Duodenal mucosa (tissue), 2 donors: ENCODE measurements around the gene NPAS2.

ENCODE experiments used
- H3K27ac ChIP-seq: one replicate; pipeline ENCODE4 v1.7.0; 2013; ENCODE audit warnings: low read depth, low read length
- H3K27me3 ChIP-seq, 2 donors: one replicate each; pipeline ENCODE4 v1.7.0; 2013; ENCODE audit warnings: low read length in 2 of 2, control low read depth in 1 of 2; ENCODE audit not compliant: insufficient read depth in 2 of 2, control insufficient read depth in 1 of 2
- H3K36me3 ChIP-seq, 2 donors: one replicate each; pipeline ENCODE4 v1.7.0; 2013; ENCODE audit warnings: low read length in 2 of 2, control low read depth in 1 of 2; ENCODE audit not compliant: insufficient read depth in 2 of 2, control insufficient read depth in 1 of 2
- H3K4me1 ChIP-seq, 2 donors: one replicate each; pipeline ENCODE4 v1.7.0; 2013; ENCODE audit warnings: low read length in 2 of 2, control low read depth in 1 of 2; ENCODE audit not compliant: insufficient read depth in 2 of 2, control insufficient read depth in 1 of 2
- H3K4me3 ChIP-seq, 2 donors: one replicate each; pipeline ENCODE4 v1.7.0; 2013; ENCODE audit warnings: low read length in 2 of 2, low read depth in 1 of 2
- H3K9ac ChIP-seq, 2 donors: one replicate each; pipeline ENCODE4 v1.7.0; 2013; ENCODE audit warnings: low read length in 2 of 2, low read depth in 1 of 2
- H3K9me3 ChIP-seq, 2 donors: one replicate each; pipeline ENCODE4 v1.7.0; 2013; ENCODE audit warnings: low read length in 2 of 2, control low read depth in 1 of 2; ENCODE audit not compliant: control insufficient read depth in 1 of 2

The NPAS2 gene

DNA sequence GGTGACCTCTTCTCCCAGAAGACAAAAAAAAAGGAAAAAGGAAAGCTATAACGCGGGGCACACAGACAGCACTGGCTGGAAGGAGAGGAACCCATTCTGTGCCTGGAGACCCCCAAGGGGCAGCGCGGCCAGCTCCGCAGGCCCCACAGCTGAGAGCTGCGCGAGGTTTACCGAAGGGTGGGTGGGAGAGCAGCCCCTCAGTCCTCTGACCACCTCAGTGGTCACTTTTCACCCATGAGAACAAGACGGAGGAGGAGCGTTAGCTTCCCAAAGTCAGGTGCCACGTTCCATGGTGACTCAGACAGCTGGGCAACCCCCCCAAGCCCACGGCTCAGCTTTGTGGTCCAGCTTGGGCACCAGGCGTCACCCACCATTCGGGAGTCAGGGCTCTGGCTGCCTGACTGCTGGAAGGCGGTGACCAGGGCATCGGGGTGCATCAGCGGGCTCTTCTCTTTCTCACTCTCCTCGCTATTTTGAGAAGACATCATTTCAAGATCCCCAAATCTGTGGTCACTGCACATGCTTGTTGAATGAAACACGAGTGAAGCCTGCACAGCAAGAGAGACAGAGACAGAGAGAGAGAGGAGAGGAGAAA, 217.3 kb downstream of the NPAS2 start:
- Histone ChIP-seq H3K27ac (no peak overlapping the region), H3K4me3 (no peak overlapping the region), H3K36me3 (peaks cover 7 to 35% of the 10 kb centered on the region in 2 donors), H3K27me3 (no peaks in the 10 kb centered on the region), H3K4me1 (no peaks in the 10 kb centered on the region), H3K9me3 (no peaks in the 10 kb centered on the region), H3K9ac (no peak overlapping the region)

DNA sequence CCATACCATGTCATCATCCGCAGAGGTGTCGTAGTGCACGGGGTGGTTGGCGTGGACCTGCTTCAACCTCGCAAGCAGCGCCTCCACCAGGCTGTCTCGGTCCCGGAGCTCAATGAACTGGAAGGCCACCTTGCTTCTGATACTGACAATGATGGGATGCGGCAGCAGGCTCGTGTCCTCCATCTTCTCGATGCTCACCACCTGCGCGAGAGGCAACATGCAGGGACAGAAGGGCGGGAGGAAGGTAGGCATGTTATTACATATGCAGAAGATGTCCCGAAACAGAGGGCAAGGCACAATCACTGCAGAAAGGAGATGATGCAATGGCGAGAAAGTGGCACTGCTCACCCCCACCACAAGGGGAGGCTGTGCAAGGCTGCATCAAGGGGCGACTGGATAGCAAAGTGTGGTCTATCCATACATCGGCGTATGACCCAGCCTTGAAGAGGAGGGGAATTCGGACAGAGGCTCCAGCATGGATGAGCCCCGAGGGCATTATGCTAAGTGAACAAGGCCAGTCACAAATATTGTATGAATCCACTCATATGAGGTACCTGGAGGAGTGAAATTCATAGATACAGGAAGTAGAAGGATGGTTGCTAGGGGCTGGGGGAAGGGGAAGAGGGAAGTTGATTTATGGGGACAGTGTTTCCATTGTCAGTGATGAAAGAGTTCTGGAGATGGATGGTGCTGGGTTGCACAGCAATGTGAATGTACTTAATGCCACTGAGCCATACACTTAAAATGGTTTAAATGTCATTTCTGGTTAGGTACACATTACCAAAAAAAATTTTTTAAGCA, 218.7 kb downstream of the NPAS2 start:
- no peak overlapping the region for H3K9ac ChIP-seq
- H3K9me3 ChIP-seq: no peaks in the 10 kb centered on the region
- peaks cover 7 to 33% of the 10 kb centered on the region in 2 donors for H3K36me3 ChIP-seq
- H3K27me3 ChIP-seq: no peaks in the 10 kb centered on the region
- H3K4me3 ChIP-seq: no peak overlapping the region
- H3K27ac ChIP-seq: no peak overlapping the region
- H3K4me1 ChIP-seq: no peaks in the 10 kb centered on the region

DNA sequence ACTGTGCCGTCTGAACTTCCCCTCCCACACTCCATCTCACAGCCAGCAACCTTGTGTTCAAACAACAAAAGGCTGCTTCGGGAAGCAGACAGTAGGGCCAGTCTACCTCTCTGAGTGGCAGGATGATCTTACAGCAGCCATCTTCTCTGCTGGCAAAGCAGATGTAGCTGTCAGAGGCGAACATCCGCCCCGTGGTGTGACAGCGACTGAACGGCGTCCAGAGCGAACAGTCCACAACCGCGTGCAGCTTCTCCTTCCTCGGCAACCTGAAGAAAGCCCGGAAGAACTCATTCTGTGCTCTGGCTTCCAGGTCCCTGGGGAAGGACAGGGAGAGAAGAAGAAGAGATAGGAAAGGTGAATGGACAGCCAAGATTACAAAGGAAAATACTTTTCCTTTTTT, 220.1 kb downstream of the NPAS2 start:
- H3K4me1 ChIP-seq: no peaks in the 10 kb centered on the region

DNA sequence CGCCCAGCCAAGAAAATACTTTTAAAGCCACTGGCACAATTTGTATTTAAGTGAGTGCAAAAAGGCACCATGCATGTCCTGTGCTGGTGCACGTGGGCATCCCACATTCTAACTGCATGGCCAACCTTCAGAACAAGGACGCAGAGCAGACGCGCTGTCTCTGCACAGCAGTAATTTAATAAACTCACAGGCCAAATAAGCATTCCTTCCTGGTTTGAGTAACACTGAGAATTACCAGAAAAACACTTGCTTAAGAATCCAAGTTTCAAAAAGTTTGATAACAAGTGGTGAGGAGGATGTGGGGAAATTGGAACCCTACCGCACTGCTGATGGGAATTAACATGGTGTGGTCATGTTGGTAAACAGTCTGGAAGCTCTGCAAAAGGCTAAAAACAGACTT, 220.8 kb downstream of the NPAS2 start:
- peaks cover 3 to 23% of the 10 kb centered on the region in 2 donors for H3K36me3 ChIP-seq
- no peak overlapping the region for H3K4me3 ChIP-seq
- no peaks in the 10 kb centered on the region for H3K27me3 ChIP-seq
- H3K27ac ChIP-seq: no peak overlapping the region
- no peaks in the 10 kb centered on the region for H3K4me1 ChIP-seq
- H3K9ac ChIP-seq: no peak overlapping the region
- no peaks in the 10 kb centered on the region for H3K9me3 ChIP-seq

More for the DNA sequence above, 220.1 kb downstream of the NPAS2 start:
- Histone ChIP-seq H3K36me3 (peaks cover 3 to 27% of the 10 kb centered on the region in 2 donors), H3K9me3 (no peaks in the 10 kb centered on the region), H3K27me3 (no peaks in the 10 kb centered on the region), H3K27ac (no peak overlapping the region), H3K9ac (no peak overlapping the region), H3K4me3 (no peak overlapping the region)

DNA sequence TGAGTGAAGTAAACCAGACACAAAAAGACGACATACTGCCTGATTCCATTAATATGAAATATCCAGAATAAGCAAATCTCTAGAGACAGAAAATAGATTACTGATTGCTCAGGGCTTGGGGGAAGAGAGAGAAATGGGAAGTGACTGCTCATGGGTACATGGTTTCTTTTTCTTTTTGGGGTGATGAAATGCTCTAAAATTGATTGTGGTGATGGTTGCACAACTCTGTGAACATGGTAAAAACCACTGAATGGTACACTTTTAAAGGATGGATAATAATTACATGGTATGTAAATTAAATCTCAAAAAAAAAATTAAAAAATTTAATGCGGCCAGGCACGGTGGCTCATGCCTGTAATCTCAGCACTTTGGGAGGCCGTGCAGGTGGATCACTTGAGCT, 221.5 kb downstream of the NPAS2 start:
- H3K27ac ChIP-seq: no peak overlapping the region
- no peak overlapping the region for H3K4me3 ChIP-seq

DNA sequence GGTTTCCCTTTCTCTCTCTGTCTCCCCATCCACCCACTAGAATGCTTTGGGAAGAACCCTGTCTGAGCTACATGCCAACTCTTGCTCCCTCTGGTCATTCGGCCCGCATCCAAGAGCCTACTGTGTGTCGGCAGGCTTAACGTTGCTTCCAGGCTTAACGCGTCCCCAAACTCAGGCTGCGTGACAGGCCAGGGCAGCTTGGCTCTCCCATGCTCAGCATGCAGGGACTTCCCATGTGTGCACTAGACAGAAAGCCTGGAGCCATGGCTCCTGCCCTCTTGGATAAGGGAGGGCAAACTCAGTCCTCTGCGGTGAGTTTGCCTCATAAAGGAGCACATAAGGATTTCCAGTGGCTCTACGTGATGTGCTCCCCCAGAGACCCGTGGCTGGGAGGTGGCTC, 225.4 kb downstream of the NPAS2 start:
- Histone ChIP-seq H3K9me3 (no peaks in the 10 kb centered on the region), H3K27ac (no peak overlapping the region), H3K36me3 (peaks cover 3 to 10% of the 10 kb centered on the region in 2 donors), H3K9ac (no peak overlapping the region), H3K27me3 (peaks cover 0 to 2% of the 10 kb centered on the region in 2 donors), H3K4me3 (no peak overlapping the region), H3K4me1 (peaks cover 0 to 4% of the 10 kb centered on the region in 2 donors)

More for the DNA sequence above, 221.5 kb downstream of the NPAS2 start:
- Histone ChIP-seq H3K36me3 (peaks cover 0 to 23% of the 10 kb centered on the region in 2 donors), H3K9me3 (no peaks in the 10 kb centered on the region), H3K9ac (no peak overlapping the region), H3K4me1 (no peaks in the 10 kb centered on the region), H3K27me3 (peaks cover 0 to 2% of the 10 kb centered on the region in 2 donors)
